ENCODE results near the gene TACSTD2. TPM values are rescaled to one million over a fixed set of nuclear protein-coding genes. Genes with fewer than 3 reads are reported as not detected.
"Not testable (repeated sequence)": the region's sequence is repeated elsewhere in the genome, so short reads cannot be mapped to it uniquely, and the experiment has no call there.

The TACSTD2 gene
- total RNA-seq, 1 donor from 2014 or later: 0.25 TPM

DNA sequence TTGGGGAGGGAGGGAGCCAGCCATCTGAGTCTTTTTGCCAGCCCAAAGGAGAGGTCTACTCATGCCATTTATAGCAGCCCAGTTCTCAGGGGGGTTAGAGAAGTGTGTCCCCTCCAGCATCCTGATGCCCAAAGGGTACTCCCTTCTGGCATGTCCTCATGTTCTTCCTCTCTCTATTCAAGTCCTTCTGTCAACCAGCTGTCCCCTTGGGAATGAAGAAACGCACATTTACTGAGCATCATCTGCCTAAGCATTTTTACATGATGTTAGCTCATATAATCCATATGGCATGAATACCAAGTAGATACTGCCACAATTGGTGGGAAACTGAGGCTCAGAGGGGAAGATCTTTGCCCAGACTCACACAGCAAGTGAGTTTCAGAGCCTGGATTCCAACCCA is 14.8 kb upstream of the TACSTD2 start:
- intact Hi-C loops (cut with micrococcal nuclease): no loop called here
- ATAC-seq (no peak), DNase-seq (no peak)

DNA sequence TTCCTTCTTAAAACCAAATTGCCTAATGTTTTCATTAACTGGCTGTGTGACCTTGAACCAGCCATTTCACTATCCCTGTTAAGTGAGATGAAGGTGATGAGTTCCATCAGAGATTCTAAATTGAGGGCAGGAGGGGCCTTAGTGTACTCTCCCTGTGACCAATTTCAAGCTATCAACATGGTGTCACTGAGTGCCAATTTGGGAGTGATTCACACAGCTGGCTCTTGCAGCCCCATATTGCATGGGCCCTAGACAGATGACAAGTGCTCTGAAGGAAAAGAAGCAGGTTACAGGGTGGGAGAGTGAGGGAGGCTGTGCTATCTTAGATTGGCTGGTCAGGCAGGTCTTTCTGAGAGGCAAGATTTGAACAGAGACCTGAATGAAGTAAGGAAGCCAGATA is 13.0 kb upstream of the TACSTD2 start:
- DNase-seq: no peak
- ATAC-seq: peak; percentile 53
- intact Hi-C loops (cut with micrococcal nuclease): no loop called here

DNA sequence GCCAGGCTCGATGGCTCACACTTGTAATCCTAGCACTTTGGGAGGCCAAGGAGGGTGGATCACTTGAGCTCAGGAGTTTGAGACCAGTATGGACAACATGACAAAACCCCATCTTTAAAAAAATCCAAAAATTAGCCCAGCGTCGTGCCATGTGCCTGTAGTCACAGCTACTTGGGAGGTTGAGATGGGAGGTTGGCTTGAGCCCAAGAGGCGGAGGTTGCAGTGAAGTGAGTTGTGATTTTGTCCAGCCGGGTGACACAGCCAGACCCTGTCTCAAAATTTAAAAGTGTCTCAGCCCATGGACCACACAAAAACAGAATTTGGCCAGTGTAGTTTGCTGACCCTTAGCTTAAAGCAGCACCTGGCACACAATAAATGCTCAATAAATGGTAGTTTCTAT is 11.3 kb upstream of the TACSTD2 start:
- DNase-seq (no peak), ATAC-seq (no peak)
- intact Hi-C loops (cut with micrococcal nuclease): no loop called here

- intact Hi-C loops (cut with micrococcal nuclease): no loop called here
- no peak for ATAC-seq
- no peak for DNase-seq
Observed at GRCh38 chr1:58587667-58588066, 10.6 kb upstream of the TACSTD2 start.

DNA sequence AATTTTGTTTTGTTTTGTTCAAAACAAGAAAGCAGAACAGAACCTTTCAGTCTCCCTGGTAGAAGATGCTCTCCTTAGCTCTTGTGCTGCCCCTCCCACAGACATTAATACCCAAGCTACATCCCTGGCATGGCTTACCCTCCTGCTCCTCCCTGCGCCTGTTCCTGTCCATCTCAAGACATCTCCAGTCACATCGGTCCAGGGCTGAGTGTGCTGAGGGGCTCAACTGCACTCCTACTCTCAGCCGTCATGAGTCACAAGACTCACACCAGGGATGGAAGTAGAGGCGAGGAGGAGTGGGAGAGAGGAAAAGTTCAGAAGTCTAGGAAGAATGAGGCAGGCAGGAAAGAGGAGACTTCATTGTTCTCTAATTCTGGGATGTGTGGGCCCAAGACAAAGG is 9.2 kb upstream of the TACSTD2 start:
- no peak for DNase-seq
- intact Hi-C loops (cut with micrococcal nuclease): no loop called here
- no peak for ATAC-seq

DNA sequence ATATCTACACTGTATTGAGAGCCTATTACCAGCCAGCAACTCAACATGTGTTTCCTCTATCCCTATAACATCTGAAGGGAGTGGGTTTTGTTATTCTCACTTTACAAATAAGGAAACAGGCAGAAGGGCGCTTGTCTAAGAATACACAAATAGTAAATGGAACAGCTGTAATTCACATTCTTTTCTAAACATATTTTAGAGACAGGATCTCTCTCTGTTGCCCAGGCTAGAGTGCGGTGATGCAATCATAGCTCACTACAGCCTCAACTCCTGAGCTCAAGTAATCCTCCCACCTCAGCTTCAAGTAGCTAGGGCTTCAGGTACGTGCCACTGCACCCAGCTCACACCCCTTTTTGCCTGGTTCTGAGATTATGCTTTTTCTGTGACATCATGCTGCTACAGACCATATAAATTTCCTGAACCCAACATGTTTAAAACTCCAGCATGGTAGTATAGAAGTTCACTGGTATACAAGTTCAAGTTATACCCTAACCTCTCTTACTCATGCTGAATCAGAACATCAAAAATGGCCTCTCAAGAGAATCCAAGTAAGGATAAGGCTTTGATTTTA is 8.6 kb upstream of the TACSTD2 start:
- intact Hi-C loops (cut with micrococcal nuclease): no loop called here
- ATAC-seq (no peak), DNase-seq (no peak)

DNA sequence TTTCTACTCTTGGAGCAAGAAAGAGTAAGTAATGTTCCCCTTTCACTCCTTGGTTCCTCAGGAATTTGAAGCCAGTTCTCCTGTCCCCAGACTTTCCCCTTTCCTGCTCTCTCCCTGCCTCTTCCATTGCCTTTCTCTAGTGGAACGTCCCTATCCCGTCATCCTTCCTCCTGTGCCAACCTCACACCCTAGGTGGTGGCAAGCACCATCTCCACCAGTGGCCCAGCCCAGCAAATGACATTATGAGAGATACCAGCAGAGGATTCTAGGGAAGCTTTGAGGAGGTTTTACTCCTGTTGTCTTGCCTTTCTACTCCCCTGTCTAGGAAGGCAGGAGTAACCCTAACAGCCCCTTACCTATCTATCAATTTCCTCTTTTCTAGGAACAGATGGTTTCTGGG is 8.1 kb upstream of the TACSTD2 start:
- DNase-seq: no peak
- intact Hi-C loops (cut with micrococcal nuclease): no loop called here
- ATAC-seq: no peak

GRCh38 chr1:58584082-58584895 is 7.2 kb upstream of the TACSTD2 start:
- peak; percentile 34 for DNase-seq
- peak; percentile 75 for ATAC-seq
- intact Hi-C loops (cut with micrococcal nuclease): no loop called here

GRCh38 chr1:58583496-58583895 is 6.4 kb upstream of the TACSTD2 start:
- DNase-seq: no peak
- intact Hi-C loops (cut with micrococcal nuclease): no loop called here
- peak; percentile 39 for ATAC-seq

DNA sequence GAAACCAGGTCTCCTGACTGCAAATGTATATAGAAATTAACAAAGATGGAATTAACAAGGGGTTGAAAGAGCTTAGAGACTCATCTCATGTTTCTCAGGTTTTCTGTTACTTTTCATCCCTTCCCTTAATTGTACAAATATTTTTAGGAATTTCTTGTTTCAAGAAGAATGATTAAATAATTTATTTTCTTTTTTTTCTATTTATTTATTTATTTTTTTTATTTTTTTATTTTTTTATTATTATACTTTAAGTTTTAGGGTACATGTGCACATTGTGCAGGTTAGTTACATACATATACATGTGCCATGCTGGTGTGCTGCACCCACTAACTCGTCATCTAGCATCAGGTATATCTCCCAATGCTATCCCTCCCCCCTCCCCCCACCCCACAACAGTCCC is 5.1 kb upstream of the TACSTD2 start:
- ATAC-seq; DNase-seq; intact Hi-C loops (cut with micrococcal nuclease): not testable (repeated sequence)

DNA sequence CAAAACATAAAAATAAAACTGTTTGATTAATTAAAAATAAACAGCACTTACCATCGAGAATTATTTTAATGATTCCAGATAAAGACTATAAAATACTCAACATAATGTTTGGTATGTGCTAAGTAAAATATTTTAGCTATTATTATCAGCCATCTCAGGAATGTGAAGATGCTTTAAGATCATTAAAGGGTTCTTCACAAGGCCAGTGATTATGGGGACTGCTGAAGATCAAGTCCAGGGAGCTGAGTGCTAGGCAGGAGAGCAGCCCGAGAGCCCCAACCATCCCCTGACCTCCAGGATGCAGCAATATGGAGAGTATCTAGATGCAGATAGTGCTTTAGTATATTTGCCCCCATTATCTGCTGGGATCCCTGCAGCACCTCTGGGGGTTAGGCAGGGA is 4.6 kb upstream of the TACSTD2 start:
- intact Hi-C loops (cut with micrococcal nuclease): no loop called here
- ATAC-seq (no peak), DNase-seq (no peak)

DNA sequence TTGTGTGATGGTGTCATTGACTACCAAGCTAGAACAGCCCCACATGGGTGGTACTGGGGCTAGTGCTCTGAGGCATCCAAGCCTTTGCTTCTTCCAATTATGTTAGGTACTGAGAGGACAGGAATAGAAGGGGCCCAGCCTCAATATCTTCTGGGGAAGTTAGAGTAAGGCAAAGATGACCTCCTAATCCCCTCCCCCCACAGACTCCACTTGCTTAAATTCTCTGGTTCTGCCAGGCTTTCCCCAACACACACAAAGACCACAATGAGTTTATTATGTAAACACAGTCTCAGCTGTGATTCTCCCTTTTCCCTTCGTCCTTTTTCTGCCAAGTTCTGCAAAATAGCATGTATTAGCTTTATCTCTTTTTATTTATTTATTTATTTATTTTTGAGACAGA is 3.1 kb upstream of the TACSTD2 start:
- intact Hi-C loops (cut with micrococcal nuclease): no loop called here
- ATAC-seq (no peak), DNase-seq (no peak)

GRCh38 chr1:58577654-58578030 is 590 bp upstream of the TACSTD2 start:
- DNase-seq (no peak), ATAC-seq (no peak)
- intact Hi-C loops (cut with micrococcal nuclease): no loop called here

DNA sequence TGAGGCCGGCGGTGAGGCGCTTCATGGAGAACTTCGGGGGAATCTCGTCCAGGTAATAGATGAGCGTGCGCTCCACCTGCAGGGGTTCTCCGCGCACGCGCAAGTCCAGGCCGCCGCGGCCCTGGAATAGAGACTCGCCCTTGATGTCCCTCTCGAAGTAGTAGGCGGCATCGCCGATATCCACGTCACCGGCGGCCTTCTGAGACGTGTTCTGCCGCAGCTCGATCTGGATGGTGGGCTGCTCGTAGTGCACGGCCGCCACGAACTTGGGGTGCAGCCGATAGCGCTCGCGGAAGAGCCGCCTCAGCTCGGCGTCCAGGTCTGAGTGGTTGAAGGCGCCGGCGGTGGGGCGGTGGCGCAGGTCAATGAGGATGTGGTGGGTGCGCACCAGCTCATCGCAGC is 726 bp downstream of the TACSTD2 start:
- ATAC-seq (peak; percentile 13), DNase-seq (no peak)
- intact Hi-C loops (cut with micrococcal nuclease): no loop called here

DNA sequence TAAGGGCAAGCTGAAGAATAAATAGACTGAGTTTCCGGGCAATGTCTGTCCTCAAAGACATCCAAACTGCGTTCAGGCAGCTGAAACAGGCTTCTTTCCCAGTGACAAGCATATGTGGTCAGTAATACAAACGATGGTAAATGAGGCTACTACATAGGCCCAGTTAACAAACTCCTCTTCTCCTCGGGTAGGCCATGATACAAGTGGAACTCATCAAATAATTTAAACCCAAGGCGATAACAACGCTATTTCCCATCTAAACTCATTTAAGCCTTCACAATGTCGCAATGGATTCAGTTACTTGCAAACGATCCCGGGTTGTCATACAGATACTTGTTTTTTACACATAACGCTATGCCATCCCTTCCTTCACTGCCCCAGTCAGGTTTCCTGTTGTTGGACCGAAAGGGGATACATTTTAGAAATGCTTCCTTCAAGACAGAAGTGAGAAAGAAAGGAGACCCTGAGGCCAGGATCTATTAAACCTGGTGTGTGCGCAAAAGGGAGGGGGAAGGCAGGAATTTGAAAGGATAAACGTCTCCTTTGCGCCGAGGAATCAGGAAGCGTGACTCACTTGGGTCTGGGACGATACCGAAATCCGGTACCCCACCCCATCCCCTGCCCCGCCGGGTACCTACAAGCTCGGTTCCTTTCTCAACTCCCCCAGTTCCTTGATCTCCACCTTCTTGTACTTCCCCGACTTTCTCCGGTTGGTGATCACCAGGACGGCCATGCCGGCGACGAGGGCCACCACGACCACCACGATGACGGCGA is 1.3 kb downstream of the TACSTD2 start:
- DNase-seq: no peak
- ATAC-seq: no peak
- intact Hi-C loops (cut with micrococcal nuclease): no loop called here

- DNase-seq (no peak), ATAC-seq (no peak)
- intact Hi-C loops (cut with micrococcal nuclease): no loop called here
Observed at GRCh38 chr1:58574816-58575215, 2.2 kb downstream of the TACSTD2 start.

GRCh38 chr1:58573705-58574591 is 3.1 kb downstream of the TACSTD2 start:
- DNase-seq (no peak), ATAC-seq (no peak)
- intact Hi-C loops (cut with micrococcal nuclease): no loop called here

DNA sequence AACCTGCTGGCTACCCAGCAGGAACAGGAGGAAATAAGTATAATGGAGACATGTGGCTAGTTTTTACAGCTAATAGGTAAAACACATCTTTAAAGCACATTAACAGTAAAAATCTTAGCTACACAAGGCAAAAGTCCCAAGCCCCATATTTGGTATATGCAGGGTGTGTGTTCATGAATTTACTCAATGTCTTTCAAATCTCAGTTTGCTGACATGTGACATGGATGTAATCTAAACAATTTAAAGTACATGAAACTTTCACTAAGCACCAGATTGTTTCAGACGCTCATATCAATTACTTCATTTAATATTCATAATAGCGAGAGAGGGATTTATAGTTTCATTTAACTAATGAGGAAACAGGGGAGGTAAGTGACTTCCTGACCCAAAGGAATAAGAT is 3.9 kb downstream of the TACSTD2 start:
- ATAC-seq (no peak), DNase-seq (no peak)
- intact Hi-C loops (cut with micrococcal nuclease): no loop called here

DNA sequence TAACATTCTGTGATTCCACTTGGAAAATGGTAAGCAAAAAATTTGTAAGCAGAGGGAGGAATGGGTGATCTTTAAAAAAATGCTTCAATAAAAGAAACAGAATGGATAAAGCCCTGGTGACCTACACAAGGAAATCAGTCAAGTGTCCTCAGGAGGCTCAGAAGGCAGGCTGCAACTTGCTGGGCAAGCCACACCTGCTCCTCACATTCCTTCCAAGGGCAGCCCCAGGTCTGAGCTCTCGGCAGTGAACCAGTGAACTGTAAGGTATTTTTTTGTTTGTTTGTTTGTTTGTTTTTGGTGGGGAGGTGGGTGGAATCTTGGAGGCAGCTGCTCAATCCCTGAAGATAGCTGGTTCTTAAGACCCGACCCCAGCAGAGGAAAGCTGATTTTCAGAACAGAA is 4.4 kb downstream of the TACSTD2 start:
- intact Hi-C loops (cut with micrococcal nuclease): no loop called here
- ATAC-seq: no peak
- no peak for DNase-seq

- DNase-seq (no peak), ATAC-seq (no peak)
- intact Hi-C loops (cut with micrococcal nuclease): no loop called here
Observed at GRCh38 chr1:58571616-58572015, 5.4 kb downstream of the TACSTD2 start.

Measured in left ventricle myocardium superior (tissue), 1 donor.